Gastrocnemius medialis (tissue), 4 donors: ENCODE data around the gene RPL36AL. TPM values are rescaled to one million over a fixed set of nuclear protein-coding genes. Genes with fewer than 3 reads are reported as not detected.

Source experiments
- ATAC-seq, 2 donors: fragments of 150-250 bp; one replicate each; pipeline ENCODE4 v1.9.1; 2016
- DNase-seq, 2 donors: peaks; one replicate each; pipeline ENCODE4 v3.0.0-alpha.2; 2019
- H3K27ac ChIP-seq, 4 donors: fragments of 200-600 bp; sonication (generic); 1 replicate in 1 of 4; 2 replicates in 3 of 4; pipeline ENCODE4 v1.5.1; 2016 to 2018; ENCODE audit warnings: mild to moderate bottlenecking in 2 of 4, moderate library complexity in 1 of 4
- H3K27me3 ChIP-seq, 3 donors: fragments of 200-600 bp; sonication (generic) in 2 of 3; 1 replicate in 1 of 3; 2 replicates in 2 of 3; pipeline versions ENCODE4 v1.5.1 to v1.6.0; 2016 to 2019; ENCODE audit warnings: mild to moderate bottlenecking in 1 of 3, moderate library complexity in 1 of 3
- H3K36me3 ChIP-seq, 2 donors: fragments of 200-600 bp; sonication (generic) in 1 of 2; one replicate each; pipeline ENCODE4 v1.5.1; 2017 to 2018
- H3K4me1 ChIP-seq, 2 donors: fragments of 200-600 bp; sonication (generic) in 1 of 2; one replicate each; pipeline ENCODE4 v1.5.1; 2016 to 2017; ENCODE audit warnings: mild to moderate bottlenecking in 2 of 2
- H3K4me3 ChIP-seq, 4 donors: fragments of 200-600 bp; sonication (generic) in 3 of 4; 1 replicate in 1 of 4; 2 replicates in 3 of 4; pipeline ENCODE4 v1.5.1; 2016 to 2019; ENCODE audit warnings: mild to moderate bottlenecking in 2 of 4
- H3K9me3 ChIP-seq, 3 donors: fragments of 200-600 bp; sonication (generic) in 2 of 3; 1 replicate in 1 of 3; 2 replicates in 2 of 3; pipeline ENCODE4 v1.5.1; 2016 to 2019
- POLR2A ChIP-seq, 2 donors: fragments of 450-650 bp; IDR thresholded peaks; one replicate each; pipeline ENCODE4 v1.6.1; 2017; ENCODE audit warnings: antibody characterized with exemption in 2 of 2, mild to moderate bottlenecking in 2 of 2, moderate library complexity in 2 of 2
- in situ Hi-C, 4 donors: fragments of 200-750 bp; cut with MboI; loops; one replicate each; pipeline versions ENCODE4 v1.15.0 to v1.8.0; 2017; ENCODE audit warnings: low sequenced_read_pairs in 4 of 4
- intact Hi-C: fragments of 100-400 bp; cut with DNase I; formaldehyde crosslinking; loops from one replicate; pipeline ENCODE4 v1.15.1; 2023; ENCODE audit warnings: low total_unique reads
- total RNA-seq, 4 donors: library from RNA; depleted of rRNA; stranded (reverse); fragments of >200 nt; gene quantifications; one replicate each; pipeline versions ENCODE4 v1.1.0 to v1.2.3, GENCODE V29; 2016
- TF ChIP-seq, protein P1 (sequence below), 5 experiments: fragments of 450-650 bp in 3 of 5; fragments of 200-600 bp in 2 of 5; sonication (generic) in 2 of 5; IDR thresholded peaks in 4 of 5; conservative IDR thresholded peaks in 1 of 5; 1 replicate in 4 of 5; 2 replicates in 1 of 5; pipeline ENCODE4 v1.5.1; 2016 to 2019; ENCODE audit warnings: antibody characterized with exemption in 5 of 5, mild to moderate bottlenecking in 3 of 5, moderate library complexity in 3 of 5

RPL36AL gene
- total RNA-seq, 4 donors from 2014 or later: 156 to 226 (median 203) TPM

DNA sequence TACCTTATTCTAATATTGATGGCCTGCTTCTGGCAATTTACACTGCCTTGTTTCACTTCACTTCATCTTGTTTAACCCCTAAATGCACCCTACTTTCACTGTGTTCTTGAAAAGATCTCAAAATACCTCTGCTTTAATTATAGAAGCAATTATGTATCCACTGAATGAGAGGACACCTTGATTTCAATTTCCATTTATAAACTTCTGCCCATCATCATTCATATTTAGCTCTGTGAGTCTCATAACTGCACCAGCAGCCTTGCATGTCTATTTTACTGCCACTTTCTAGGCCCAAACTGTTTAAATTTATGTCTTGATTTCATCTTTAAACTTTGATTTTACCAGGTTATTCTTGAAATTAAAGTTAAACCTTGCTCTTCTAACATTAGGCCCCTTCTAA, 21.7 kb upstream of the RPL36AL start:
- no peaks in the 10 kb centered on the region for H3K36me3 ChIP-seq
- TF ChIP-seq POLR2A (IDR thresholded peaks at IDR 0.05): no peak
- TF ChIP-seq, protein P1, sequence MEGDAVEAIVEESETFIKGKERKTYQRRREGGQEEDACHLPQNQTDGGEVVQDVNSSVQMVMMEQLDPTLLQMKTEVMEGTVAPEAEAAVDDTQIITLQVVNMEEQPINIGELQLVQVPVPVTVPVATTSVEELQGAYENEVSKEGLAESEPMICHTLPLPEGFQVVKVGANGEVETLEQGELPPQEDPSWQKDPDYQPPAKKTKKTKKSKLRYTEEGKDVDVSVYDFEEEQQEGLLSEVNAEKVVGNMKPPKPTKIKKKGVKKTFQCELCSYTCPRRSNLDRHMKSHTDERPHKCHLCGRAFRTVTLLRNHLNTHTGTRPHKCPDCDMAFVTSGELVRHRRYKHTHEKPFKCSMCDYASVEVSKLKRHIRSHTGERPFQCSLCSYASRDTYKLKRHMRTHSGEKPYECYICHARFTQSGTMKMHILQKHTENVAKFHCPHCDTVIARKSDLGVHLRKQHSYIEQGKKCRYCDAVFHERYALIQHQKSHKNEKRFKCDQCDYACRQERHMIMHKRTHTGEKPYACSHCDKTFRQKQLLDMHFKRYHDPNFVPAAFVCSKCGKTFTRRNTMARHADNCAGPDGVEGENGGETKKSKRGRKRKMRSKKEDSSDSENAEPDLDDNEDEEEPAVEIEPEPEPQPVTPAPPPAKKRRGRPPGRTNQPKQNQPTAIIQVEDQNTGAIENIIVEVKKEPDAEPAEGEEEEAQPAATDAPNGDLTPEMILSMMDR (IDR thresholded peaks at IDR 0.05 in 4 of 5, conservative IDR thresholded peaks at IDR 0.05 in 1 of 5): no peak
- peaks cover 15 to 20% of the 10 kb centered on the region in 2 donors for H3K4me1 ChIP-seq
- H3K9me3 ChIP-seq: no peaks in the 10 kb centered on the region
- H3K27ac ChIP-seq: peak overlapping the region; percentile 15 to 73 (median 66)
- DNase-seq: no peak
- no peak overlapping the region for H3K4me3 ChIP-seq
- intact Hi-C loops: no loop called here
- ATAC-seq: no peak
- H3K27me3 ChIP-seq: no peaks in the 10 kb centered on the region
- in situ Hi-C loops: loop anchor here in 3 of 4 donors (25.0 kb wide), 2 partner anchors 195 to 470 kb away; partner anchors contain the start of gene VCPKMT (in 2 of the 3)

DNA sequence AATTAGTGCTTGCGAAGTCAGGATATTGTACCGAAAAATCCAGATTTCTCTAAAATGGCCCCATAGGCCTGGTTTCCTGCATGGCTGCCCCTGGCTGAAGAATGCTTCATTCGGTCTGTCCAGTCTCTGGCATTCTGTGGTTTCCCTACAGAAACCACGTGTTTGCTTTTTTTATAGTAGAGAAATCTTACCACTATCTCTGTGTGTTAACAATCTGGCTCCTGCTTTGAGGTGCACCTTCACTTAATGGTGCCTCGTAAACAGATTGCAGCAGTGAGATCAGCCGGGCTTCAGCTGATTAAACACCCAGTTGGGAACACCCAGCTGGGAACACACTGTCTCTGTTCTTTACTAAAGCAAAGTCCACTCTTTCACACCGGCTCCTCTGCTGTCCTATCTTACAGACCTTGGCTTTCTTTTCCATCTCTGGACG, 21.3 kb upstream of the RPL36AL start:
- ATAC-seq (peak; percentile 52 to 91), DNase-seq (peak in 1 of 2 donors; percentile 37)
- no peaks in the 10 kb centered on the region for H3K9me3 ChIP-seq
- peaks cover 0 to 2% of the 10 kb centered on the region in 2 donors for H3K36me3 ChIP-seq
- H3K4me3 ChIP-seq: no peak overlapping the region
- peaks cover 15 to 22% of the 10 kb centered on the region in 2 donors for H3K4me1 ChIP-seq
- peak overlapping the region; percentile 15 to 73 (median 66) for H3K27ac ChIP-seq
- in situ Hi-C loops (loop anchor here in 3 of 4 donors (25.0 kb wide), 2 partner anchors 196 to 471 kb away; partner anchors contain the start of gene VCPKMT (in 2 of the 3)), intact Hi-C loops (no loop called here)
- TF ChIP-seq POLR2A (IDR thresholded peaks at IDR 0.05): peak in 1 of 2 donors; percentile 16
- TF ChIP-seq, protein P1 (IDR thresholded peaks at IDR 0.05 in 4 of 5, conservative IDR thresholded peaks at IDR 0.05 in 1 of 5): no peak
- H3K27me3 ChIP-seq: no peaks in the 10 kb centered on the region

DNA sequence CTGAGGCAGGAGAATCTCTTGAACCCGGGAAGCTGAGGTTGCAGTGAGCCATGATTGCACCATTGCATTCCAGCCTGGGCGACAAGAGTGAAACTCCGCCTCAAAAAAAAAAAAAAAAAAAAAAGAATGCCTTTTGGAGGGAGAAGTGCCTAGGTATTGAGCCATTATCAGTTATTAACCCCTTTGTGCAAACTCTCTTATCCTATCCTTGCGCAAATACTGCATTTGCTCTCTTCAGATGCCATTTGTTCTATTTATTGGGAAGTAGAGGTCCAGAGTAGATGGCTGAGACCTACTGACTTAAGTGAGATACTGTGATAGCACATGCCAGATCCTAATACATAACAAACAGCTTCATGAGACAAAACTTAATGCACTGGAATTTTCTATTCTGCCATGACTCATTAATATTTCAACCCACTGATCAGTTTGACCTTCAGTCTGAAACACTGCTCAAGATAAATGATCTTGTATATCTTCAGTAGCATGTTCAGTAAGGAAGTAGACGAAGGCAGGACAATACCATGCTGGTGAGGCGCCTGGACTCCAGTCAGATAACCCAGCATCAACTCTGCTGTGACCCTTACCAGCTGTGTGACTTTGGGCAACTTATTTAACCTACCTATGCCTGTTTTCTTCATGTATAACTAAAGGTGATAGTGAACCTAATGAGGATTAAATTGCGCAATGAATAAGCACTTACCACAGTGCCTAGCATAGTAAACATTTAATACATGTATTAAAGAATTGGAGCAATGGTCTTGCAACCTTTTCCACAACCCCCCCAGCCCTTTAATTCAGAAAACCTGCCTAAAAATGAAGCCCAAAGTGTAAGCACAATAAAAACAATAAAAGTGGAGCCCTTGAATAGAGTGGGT, 20.4 kb upstream of the RPL36AL start:
- DNase-seq (no peak), ATAC-seq (no peak)
- intact Hi-C loops: no loop called here
- H3K4me1 ChIP-seq: peaks cover 15 to 31% of the 10 kb centered on the region in 2 donors
- in situ Hi-C loops: loop anchor here in 3 of 4 donors (25.0 kb wide), 2 partner anchors 197 to 472 kb away; partner anchors contain the start of gene VCPKMT (in 2 of the 3)
- no peaks in the 10 kb centered on the region for H3K9me3 ChIP-seq
- TF ChIP-seq, protein P1 (IDR thresholded peaks at IDR 0.05 in 4 of 5, conservative IDR thresholded peaks at IDR 0.05 in 1 of 5): no peak
- TF ChIP-seq POLR2A (IDR thresholded peaks at IDR 0.05): no peak
- H3K36me3 ChIP-seq: peaks cover 0 to 3% of the 10 kb centered on the region in 2 donors
- no peaks in the 10 kb centered on the region for H3K27me3 ChIP-seq
- peak overlapping the region in 3 of 4 donors; percentile 64 to 73 (median 69) for H3K27ac ChIP-seq
- H3K4me3 ChIP-seq: no peak overlapping the region

DNA sequence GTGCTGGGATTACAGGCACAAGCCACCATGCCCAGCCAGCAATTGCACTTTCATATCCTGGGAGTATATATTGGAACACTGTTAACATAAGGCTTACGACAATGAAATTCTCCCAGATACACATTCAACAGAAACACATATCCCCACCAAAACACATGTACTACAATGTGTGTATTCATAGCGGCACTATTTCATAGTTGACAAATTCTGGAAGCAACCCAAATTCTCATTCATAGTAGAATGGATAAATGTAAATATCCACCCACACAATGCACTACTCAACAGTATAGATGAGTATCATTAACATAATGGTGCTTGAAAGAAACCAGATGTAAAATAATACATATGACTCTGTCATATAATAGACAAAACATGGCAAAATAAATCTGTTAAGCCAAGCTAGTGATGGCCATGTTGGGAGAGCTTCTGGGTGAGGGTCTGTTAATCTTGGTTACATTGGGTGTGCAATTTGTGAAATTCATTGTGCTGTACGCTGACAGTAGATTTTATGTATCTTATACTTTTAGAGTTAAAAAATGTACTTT, 17.2 kb upstream of the RPL36AL start:
- ATAC-seq: no peak
- intact Hi-C loops (loop anchor here (10.0 kb wide), 1 partner anchor 467 kb away; no protein-coding TSS in a partner anchor), in situ Hi-C loops (loop anchor here in 3 of 4 donors (10.0 to 25.0 kb wide), 4 partner anchors 53 to 475 kb away; partner anchors contain the start of genes KLHDC2 (in 2 of the 3), VCPKMT (in 2 of the 3) and RPS29 (in 1 of the 3))
- TF ChIP-seq POLR2A (IDR thresholded peaks at IDR 0.05): no peak
- TF ChIP-seq, protein P1 (IDR thresholded peaks at IDR 0.05 in 4 of 5, conservative IDR thresholded peaks at IDR 0.05 in 1 of 5): no peak
- Histone ChIP-seq H3K9me3 (no peaks in the 10 kb centered on the region), H3K4me3 (no peak overlapping the region), H3K27me3 (no peaks in the 10 kb centered on the region), H3K36me3 (peaks cover 0 to 3% of the 10 kb centered on the region in 2 donors), H3K4me1 (peaks cover 21 to 33% of the 10 kb centered on the region in 2 donors), H3K27ac (no peak overlapping the region)
- DNase-seq: no peak
